Neural cell (in vitro differentiated cells): Measurements from ENCODE around the gene KCNAB1. TPM values are rescaled to one million over a fixed set of nuclear protein-coding genes. Genes with fewer than 3 reads are reported as not detected.

Experiments
- H2AFZ ChIP-seq: fragments of 200-600, 300-800 bp; sonication (generic), shearing (Covaris generic); 2 replicates; pipeline ENCODE4 v1.6.0; 2014; ENCODE audit warnings: low read depth, mild to moderate bottlenecking, antibody characterized with exemption, low read length, moderate library complexity
- H3F3A ChIP-seq: fragments of 200-600 bp; shearing (Covaris generic); 2 replicates; pipeline ENCODE4 v1.6.1; 2016; ENCODE audit warnings: mild to moderate bottlenecking, moderate library complexity, mixed read lengths, antibody characterized with exemption, low read length; ENCODE audit not compliant: insufficient read depth, poor library complexity, severe bottlenecking
- H3K27ac ChIP-seq: fragments of 200-600, 300-800 bp; sonication (generic), shearing (Covaris generic); 2 replicates; pipeline ENCODE4 v1.5.1; 2014; ENCODE audit warnings: mild to moderate bottlenecking, low read length, moderate library complexity
- H3K27me3 ChIP-seq: fragments of 300-800, 200-600 bp; sonication (generic), shearing (Covaris generic); 2 replicates; pipeline ENCODE4 v1.6.0; 2014; ENCODE audit warnings: mild to moderate bottlenecking, low read depth, low read length, moderate library complexity; ENCODE audit not compliant: insufficient read depth
- H3K36me3 ChIP-seq: fragments of 300-800, 200-600 bp; sonication (generic), shearing (Covaris generic); 2 replicates; pipeline ENCODE4 v1.5.1; 2014; ENCODE audit warnings: mild to moderate bottlenecking, antibody characterized with exemption, low read length, moderate library complexity; ENCODE audit not compliant: insufficient read depth
- H3K4me2 ChIP-seq: fragments of 300-800, 200-600 bp; sonication (generic), shearing (Covaris generic); 2 replicates; pipeline ENCODE4 v1.6.0; 2014; ENCODE audit warnings: mild to moderate bottlenecking, low read length
- H3K4me3 ChIP-seq: fragments of 300-800, 200-600 bp; sonication (generic), shearing (Covaris generic); 2 replicates; pipeline ENCODE4 v1.5.1; 2014; ENCODE audit warnings: mild to moderate bottlenecking, low read length, moderate library complexity
- H3K79me2 ChIP-seq: fragments of 200-600 bp; shearing (Covaris generic); replicated peaks from 2 replicates; pipeline ENCODE4 v1.6.0; 2014; ENCODE audit warnings: mild to moderate bottlenecking, low read length, moderate library complexity; ENCODE audit not compliant: insufficient read depth
- H3K9ac ChIP-seq: fragments of 300-800, 200-600 bp; sonication (generic), shearing (Covaris generic); 2 replicates; pipeline ENCODE4 v1.6.1; 2016; ENCODE audit warnings: mild to moderate bottlenecking, low read length, mixed read lengths
- H3K9me2 ChIP-seq: fragments of 200-600 bp; shearing (Covaris generic); 2 replicates; pipeline ENCODE4 v1.6.1; 2016; ENCODE audit warnings: mild to moderate bottlenecking, low read length, mixed read lengths; ENCODE audit not compliant: insufficient read depth
- H3K9me3 ChIP-seq: fragments of 200-600, 300-800 bp; sonication (generic), shearing (Covaris generic); 2 replicates; pipeline ENCODE4 v1.6.1; 2016; ENCODE audit warnings: mild to moderate bottlenecking, mixed run types, low read length, moderate library complexity, mixed read lengths
- H4K20me1 ChIP-seq: fragments of 200-600 bp; shearing (Covaris generic); 2 replicates; pipeline ENCODE4 v1.6.1; 2016; ENCODE audit warnings: mild to moderate bottlenecking, mixed run types; ENCODE audit not compliant: insufficient read depth
- CTCF ChIP-seq: fragments of 450-650 bp; IDR thresholded peaks from 2 replicates; pipeline ENCODE4 v1.5.1; 2014; ENCODE audit warnings: antibody characterized with exemption, mild to moderate bottlenecking, moderate library complexity; ENCODE audit not compliant: poor library complexity, severe bottlenecking
- EP300 ChIP-seq: fragments of 450-650 bp; conservative IDR thresholded peaks from 2 replicates; pipeline ENCODE4 v1.6.1; 2014; ENCODE audit warnings: antibody characterized with exemption, mild to moderate bottlenecking, moderate library complexity; ENCODE audit not compliant: poor library complexity, severe bottlenecking
- EZH2 ChIP-seq: fragments of 200-600, 300-800 bp; shearing (Covaris generic), sonication (generic); IDR thresholded peaks from 2 replicates; pipeline ENCODE4 v1.6.1; 2014; ENCODE audit warnings: antibody characterized with exemption, low read length, borderline replicate concordance, mild to moderate bottlenecking; ENCODE audit not compliant: insufficient read depth, poor library complexity, severe bottlenecking
- MXI1 ChIP-seq: fragments of 450-650 bp; conservative IDR thresholded peaks from 2 replicates; pipeline ENCODE4 v1.6.1; 2014; ENCODE audit warnings: antibody characterized with exemption, mild to moderate bottlenecking; ENCODE audit not compliant: poor library complexity, severe bottlenecking
- POLR2AphosphoS5 ChIP-seq: IDR thresholded peaks from 2 replicates; pipeline ENCODE4 v1.6.1; 2012
- RAD21 ChIP-seq: fragments of 450-650 bp; conservative IDR thresholded peaks from 2 replicates; pipeline ENCODE4 v1.6.1; 2014; ENCODE audit warnings: antibody characterized with exemption, mild to moderate bottlenecking, moderate library complexity
- REST ChIP-seq: IDR thresholded peaks from 2 replicates; pipeline ENCODE4 v1.6.1; 2012; ENCODE audit warnings: borderline replicate concordance
- SMC3 ChIP-seq: fragments of 450-650 bp; conservative IDR thresholded peaks from 2 replicates; pipeline ENCODE4 v1.6.1; 2014; ENCODE audit warnings: antibody characterized with exemption, mild to moderate bottlenecking, moderate library complexity; ENCODE audit not compliant: poor library complexity
- TAF1 ChIP-seq: IDR thresholded peaks from 2 replicates; pipeline ENCODE4 v1.6.1; 2012; ENCODE audit warnings: low read depth
- polyA plus RNA-seq: library from polyadenylated mRNA; depleted of rRNA; stranded (reverse); fragments of >200 nt; gene quantifications from 2 replicates; pipeline ENCODE4 v1.2.3, GENCODE V29; 2014

KCNAB1 gene
- polyA plus RNA-seq, 1 donor from 2014 or later, result 14.9 TPM

GRCh38 chr3:156107504-156107903 is 12.9 kb upstream of the KCNAB1 start:
- no peak overlapping the region for H2AFZ ChIP-seq
- H3K4me2 ChIP-seq, result no peak overlapping the region
- no peaks in the 10 kb centered on the region for H3K9me2 ChIP-seq
- H3K79me2 ChIP-seq, result no peaks in the 10 kb centered on the region
- no peak overlapping the region for H3K9ac ChIP-seq
- no peak overlapping the region for H3K27ac ChIP-seq
- no peaks in the 10 kb centered on the region for H3K36me3 ChIP-seq
- H3K4me3 ChIP-seq, result no peak overlapping the region
- no peaks in the 10 kb centered on the region for H4K20me1 ChIP-seq
- H3K9me3 ChIP-seq, result no peaks in the 10 kb centered on the region
- TF ChIP-seq MXI1, result no peak
- no peak for TF ChIP-seq CTCF
- no peak for TF ChIP-seq TAF1
- TF ChIP-seq EZH2, result no peak
- TF ChIP-seq RAD21, result no peak
- TF ChIP-seq POLR2AphosphoS5, result no peak
- no peak for TF ChIP-seq SMC3
- TF ChIP-seq REST, result no peak
- no peak for TF ChIP-seq EP300
- H3K27me3 ChIP-seq, result no peaks in the 10 kb centered on the region
- no peaks in the 10 kb centered on the region for H3F3A ChIP-seq

- Histone ChIP-seq H3K4me2 (no peak overlapping the region), H3K79me2 (no peaks in the 10 kb centered on the region), H2AFZ (no peak overlapping the region), H3F3A (no peaks in the 10 kb centered on the region), H3K27ac (no peak overlapping the region), H3K36me3 (no peaks in the 10 kb centered on the region), H3K9me2 (no peaks in the 10 kb centered on the region), H3K9me3 (no peaks in the 10 kb centered on the region), H3K27me3 (no peaks in the 10 kb centered on the region), H3K9ac (no peak overlapping the region), H4K20me1 (no peaks in the 10 kb centered on the region), H3K4me3 (no peak overlapping the region)
- TF ChIP-seq REST (no peak), MXI1 (no peak), EZH2 (no peak), EP300 (no peak), SMC3 (no peak), POLR2AphosphoS5 (no peak), RAD21 (no peak), CTCF (no peak), TAF1 (no peak)
These were observed 11.8 kb upstream of the KCNAB1 start for GRCh38 chr3:156108616-156109015.
